Heart left ventricle (tissue), 16 donors: ENCODE data around the gene SLC23A3. TPM values are rescaled to one million over a fixed set of nuclear protein-coding genes. Genes with fewer than 3 reads are reported as not detected.

Experiments used
- ATAC-seq, 4 donors: fragments of 200-7000 bp; cut with Tn5 transposase; one replicate each; pipeline ENCODE4 v1.9.1; 2020 to 2022; ENCODE audit warnings: moderate library complexity in 4 of 4, mild to moderate bottlenecking in 3 of 4, moderate number of reproducible peaks in 1 of 4
- DNase-seq, 5 donors: peaks; one replicate each; pipeline ENCODE4 v3.0.0-alpha.2; 2020
- H3K27ac ChIP-seq, 12 donors: fragments of 200-600 bp; sonication (generic) in 4 of 12; one replicate each; pipeline versions ENCODE4 v1.5.0 to v1.8.0; 2016 to 2022; ENCODE audit warnings: mild to moderate bottlenecking in 2 of 12
- H3K27me3 ChIP-seq, 9 donors: fragments of 200-600 bp; sonication (generic) in 2 of 9; one replicate each; pipeline versions ENCODE4 v1.5.1 to v1.8.0; 2016 to 2022; ENCODE audit warnings: mild to moderate bottlenecking in 3 of 9
- H3K36me3 ChIP-seq, 9 donors: fragments of 200-600 bp; sonication (generic) in 2 of 9; one replicate each; pipeline versions ENCODE4 v1.5.0 to v1.8.0; 2018 to 2022; ENCODE audit warnings: mild to moderate bottlenecking in 2 of 9
- H3K4me1 ChIP-seq, 12 donors: fragments of 200-600 bp; sonication (generic) in 4 of 12; one replicate each; pipeline versions ENCODE4 v1.5.0 to v1.8.0; 2016 to 2022; ENCODE audit warnings: mild to moderate bottlenecking in 3 of 12
- H3K4me3 ChIP-seq, 12 donors: fragments of 200-600 bp; sonication (generic) in 4 of 12; one replicate each; pipeline versions ENCODE4 v1.5.0 to v1.8.0; 2017 to 2022; ENCODE audit warnings: mild to moderate bottlenecking in 9 of 12, moderate library complexity in 4 of 12
- H3K9me3 ChIP-seq, 12 donors: fragments of 200-600 bp; sonication (generic) in 4 of 12; one replicate each; pipeline versions ENCODE4 v1.5.0 to v1.8.0; 2016 to 2022; ENCODE audit warnings: mild to moderate bottlenecking in 1 of 12
- POLR2A ChIP-seq, 2 donors: fragments of 450-650 bp; IDR thresholded peaks; one replicate each; pipeline ENCODE4 v1.6.1; 2017; ENCODE audit warnings: antibody characterized with exemption in 2 of 2, mild to moderate bottlenecking in 2 of 2, moderate library complexity in 2 of 2
- WGBS, 4 donors: extraction: QIAGEN DNeasy Blood & Tissue Kit in 2 of 4; methylation state at CpG; one replicate each; pipeline versions ENCODE4 v1.1.5 to v1.1.7; 2013 to 2018; 5-methylcytosine and 5-hydroxymethylcytosine counted together
- intact Hi-C, 10 donors: fragments of 100-400 bp; cut with DNase I; formaldehyde crosslinking; loops; one replicate each; pipeline versions ENCODE4 v1.11.1 to v1.14.2; 2022
- polyA plus RNA-seq, 2 donors: library from polyadenylated mRNA; stranded (reverse); fragments of 200-250 nt; gene quantifications; one replicate each; pipeline ENCODE4 v1.2.3, GENCODE V29; 2013
- total RNA-seq, 9 donors: library from RNA; depleted of rRNA in 2 of 9; stranded (reverse); fragments of >200 nt in 2 of 9; fragmentation: NEBNext Ultra II Directional in 3 of 9; extraction: Animal tissue kit (Norgen Biotek cat#: 25700) in 3 of 9; gene quantifications; one replicate each; pipeline versions ENCODE4 v1.1.0 to v1.2.4, GENCODE V29; 2016 to 2023
- TF ChIP-seq, protein P1 (sequence below), 12 donors: fragments of 200-600 bp; sonication (generic) in 4 of 12; IDR thresholded peaks; one replicate each; pipeline versions ENCODE4 v1.5.0 to v1.8.0; 2018 to 2022; ENCODE audit warnings: antibody characterized with exemption in 12 of 12, mild to moderate bottlenecking in 5 of 12
- donor health status: ischemic (EF 13 %, LVEDD 7.1; RV severe dilation, severe dysfunction).
- donor health status: healthy with polysubstance abuse.
- donor health status: DM: no; HTN: yes; CAD: no.
- donor health status: DM: no; HTN: no; CAD: no.
- donor health status: ischemic (EF 25% LVEDD 6.9; RV normal size, moderate dysfunction).
- donor health status: ischemic (EF 25% LVEDD 5.7; RV mildly dilated, moderate dysfunction).
- donor health status: healthy.
- donor health status: DM: yes; HTN: yes; CAD: no.
- donor health status: ischemic (EF 35%, LVEDD 5.7; RV mildly dilated, moderate dysfunction).
- donor health status: nonischemic (EF 11% LVEDD 7.7; RV severe dilation, severe dysfunction).
- donor health status: DM: yes; HTN: yes; CAD: no.
- donor health status: PGD.
- donor health status: ischemic (EF 29% LVEDD 5.4; RV normal size, mild dysfunction).
- donor health status: nonischemic (EF 23%, LVEDD 6.1; RV moderate dilation, normal function).

Gene SLC23A3
- total and polyA plus RNA-seq, 11 donors = 0.12 to 0.92 (median 0.44) TPM; not detected in 1

DNA sequence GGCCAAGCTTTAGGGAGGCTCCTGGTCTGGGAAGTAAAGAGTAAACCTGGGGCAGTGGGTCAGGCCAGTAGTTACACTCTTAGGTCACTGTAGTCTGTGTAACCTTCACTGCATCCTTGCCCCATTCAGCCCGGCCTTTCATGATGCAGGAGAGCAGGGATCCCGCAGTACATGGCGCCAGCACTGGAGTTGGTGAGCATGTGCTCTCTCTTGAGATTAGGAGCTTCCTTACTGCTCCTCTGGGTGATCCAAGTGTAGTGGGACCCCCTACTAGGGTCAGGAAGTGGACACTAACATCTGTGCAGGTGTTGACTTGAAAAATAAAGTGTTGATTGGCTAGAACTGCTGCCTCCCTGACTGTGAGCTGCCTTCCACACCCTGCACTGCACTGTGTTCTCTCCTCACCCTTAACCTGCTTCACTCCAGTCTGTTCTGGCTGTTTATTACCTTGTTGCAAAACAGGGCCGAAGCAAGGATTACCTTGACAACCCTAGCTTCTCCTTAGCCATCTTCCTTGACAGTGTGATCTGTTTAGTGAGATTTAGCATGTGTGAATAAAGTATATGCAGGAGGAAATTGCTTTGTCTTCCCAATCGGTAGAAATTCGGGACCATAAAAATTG lies 13.4 kb upstream of the SLC23A3 start:
- TF ChIP-seq, protein P1, sequence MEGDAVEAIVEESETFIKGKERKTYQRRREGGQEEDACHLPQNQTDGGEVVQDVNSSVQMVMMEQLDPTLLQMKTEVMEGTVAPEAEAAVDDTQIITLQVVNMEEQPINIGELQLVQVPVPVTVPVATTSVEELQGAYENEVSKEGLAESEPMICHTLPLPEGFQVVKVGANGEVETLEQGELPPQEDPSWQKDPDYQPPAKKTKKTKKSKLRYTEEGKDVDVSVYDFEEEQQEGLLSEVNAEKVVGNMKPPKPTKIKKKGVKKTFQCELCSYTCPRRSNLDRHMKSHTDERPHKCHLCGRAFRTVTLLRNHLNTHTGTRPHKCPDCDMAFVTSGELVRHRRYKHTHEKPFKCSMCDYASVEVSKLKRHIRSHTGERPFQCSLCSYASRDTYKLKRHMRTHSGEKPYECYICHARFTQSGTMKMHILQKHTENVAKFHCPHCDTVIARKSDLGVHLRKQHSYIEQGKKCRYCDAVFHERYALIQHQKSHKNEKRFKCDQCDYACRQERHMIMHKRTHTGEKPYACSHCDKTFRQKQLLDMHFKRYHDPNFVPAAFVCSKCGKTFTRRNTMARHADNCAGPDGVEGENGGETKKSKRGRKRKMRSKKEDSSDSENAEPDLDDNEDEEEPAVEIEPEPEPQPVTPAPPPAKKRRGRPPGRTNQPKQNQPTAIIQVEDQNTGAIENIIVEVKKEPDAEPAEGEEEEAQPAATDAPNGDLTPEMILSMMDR (IDR thresholded peaks at IDR 0.05) = no peak
- no peak for TF ChIP-seq POLR2A (IDR thresholded peaks at IDR 0.05)
- no peak for DNase-seq
- H3K27me3 ChIP-seq = no peaks in the 10 kb centered on the region
- peaks cover 0 to 69% (median 56%) of the 10 kb centered on the region in 9 donors for H3K36me3 ChIP-seq
- H3K4me3 ChIP-seq = no peak overlapping the region
- H3K27ac ChIP-seq = no peak overlapping the region
- no peak for ATAC-seq
- intact Hi-C loops = no loop called here
- WGBS, 4 donors = 88 to 96% (median 92%) methylated on average over 6 of the region's 6 CpGs
- peaks cover 5 to 28% (median 14%) of the 10 kb centered on the region in 12 donors for H3K4me1 ChIP-seq
- H3K9me3 ChIP-seq = no peaks in the 10 kb centered on the region

DNA sequence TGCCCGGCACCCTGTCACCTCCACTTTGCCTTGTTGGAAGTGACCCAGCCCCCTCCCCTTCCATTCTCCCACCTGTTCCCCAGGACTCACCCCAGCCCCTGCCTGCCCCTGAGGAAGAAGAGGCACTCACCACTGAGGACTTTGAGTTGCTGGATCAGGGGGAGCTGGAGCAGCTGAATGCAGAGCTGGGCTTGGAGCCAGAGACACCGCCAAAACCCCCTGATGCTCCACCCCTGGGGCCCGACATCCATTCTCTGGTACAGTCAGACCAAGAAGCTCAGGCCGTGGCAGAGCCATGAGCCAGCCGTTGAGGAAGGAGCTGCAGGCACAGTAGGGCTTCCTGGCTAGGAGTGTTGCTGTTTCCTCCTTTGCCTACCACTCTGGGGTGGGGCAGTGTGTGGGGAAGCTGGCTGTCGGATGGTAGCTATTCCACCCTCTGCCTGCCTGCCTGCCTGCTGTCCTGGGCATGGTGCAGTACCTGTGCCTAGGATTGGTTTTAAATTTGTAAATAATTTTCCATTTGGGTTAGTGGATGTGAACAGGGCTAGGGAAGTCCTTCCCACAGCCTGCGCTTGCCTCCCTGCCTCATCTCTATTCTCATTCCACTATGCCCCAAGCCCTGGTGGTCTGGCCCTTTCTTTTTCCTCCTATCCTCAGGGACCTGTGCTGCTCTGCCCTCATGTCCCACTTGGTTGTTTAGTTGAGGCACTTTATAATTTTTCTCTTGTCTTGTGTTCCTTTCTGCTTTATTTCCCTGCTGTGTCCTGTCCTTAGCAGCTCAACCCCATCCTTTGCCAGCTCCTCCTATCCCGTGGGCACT lies 12.7 kb upstream of the SLC23A3 start:
- intact Hi-C loops = no loop called here
- WGBS, 4 donors = 68 to 82% (median 73%) methylated on average over 6 to 8 of the region's 8 CpGs
- peaks cover 0 to 69% (median 56%) of the 10 kb centered on the region in 9 donors for H3K36me3 ChIP-seq
- H3K27me3 ChIP-seq = no peaks in the 10 kb centered on the region
- TF ChIP-seq, protein P1 (IDR thresholded peaks at IDR 0.05) = no peak
- no peak for TF ChIP-seq POLR2A (IDR thresholded peaks at IDR 0.05)
- ATAC-seq (peak in 1 of 4 donors; percentile 10), DNase-seq (no peak)
- peaks cover 5 to 30% (median 14%) of the 10 kb centered on the region in 12 donors for H3K4me1 ChIP-seq
- no peak overlapping the region for H3K4me3 ChIP-seq
- no peaks in the 10 kb centered on the region for H3K9me3 ChIP-seq
- peak overlapping the region in 1 of 12 donors; percentile 37 for H3K27ac ChIP-seq

DNA sequence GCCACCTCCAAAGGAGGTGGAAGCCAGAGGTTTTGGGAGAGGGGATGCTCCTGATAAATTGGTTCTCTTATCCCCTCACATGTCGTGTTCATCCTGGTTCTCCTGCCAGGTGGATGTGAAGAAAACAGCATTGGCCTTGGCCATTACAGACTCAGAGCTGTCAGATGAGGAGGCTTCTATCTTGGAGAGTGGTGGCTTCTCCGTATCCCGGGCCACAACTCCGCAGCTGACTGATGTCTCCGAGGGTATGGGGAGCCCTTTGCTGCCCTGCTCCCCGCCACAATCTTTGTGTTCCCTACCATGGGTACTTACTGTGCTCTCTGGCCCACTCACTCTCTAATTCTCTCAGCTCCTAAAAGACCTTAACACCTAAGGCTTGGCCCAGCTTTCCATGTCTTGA lies 11.7 kb upstream of the SLC23A3 start:
- DNase-seq = no peak

More for the DNA sequence above, 11.7 kb upstream of the SLC23A3 start:
- H3K4me3 ChIP-seq = no peak overlapping the region
- H3K36me3 ChIP-seq = peaks cover 0 to 69% (median 56%) of the 10 kb centered on the region in 9 donors
- TF ChIP-seq, protein P1 (IDR thresholded peaks at IDR 0.05) = no peak
- TF ChIP-seq POLR2A (IDR thresholded peaks at IDR 0.05) = no peak
- no peaks in the 10 kb centered on the region for H3K9me3 ChIP-seq
- 92 to 94% (median 94%) methylated on average over 6 of the region's 6 CpGs for WGBS, 4 donors
- H3K27me3 ChIP-seq = no peaks in the 10 kb centered on the region
- no peak overlapping the region for H3K27ac ChIP-seq
- H3K4me1 ChIP-seq = peaks cover 5 to 36% (median 14%) of the 10 kb centered on the region in 12 donors
- intact Hi-C loops = loop anchor here in 1 of 10 donors (2.0 kb wide), 1 partner anchor 23 kb away; no protein-coding TSS in a partner anchor
- ATAC-seq = no peak
